Gastrocnemius medialis (tissue), 4 donors: ENCODE data around the gene TANC1.

Experiments
- POLR2A ChIP-seq, 2 donors: fragments of 450-650 bp; IDR thresholded peaks; one replicate each; pipeline ENCODE4 v1.6.1; 2017; ENCODE audit warnings: antibody characterized with exemption in 2 of 2, mild to moderate bottlenecking in 2 of 2, moderate library complexity in 2 of 2
- TF ChIP-seq, protein P1 (sequence below), 5 experiments: fragments of 450-650 bp in 3 of 5; fragments of 200-600 bp in 2 of 5; sonication (generic) in 2 of 5; IDR thresholded peaks in 4 of 5; conservative IDR thresholded peaks in 1 of 5; 1 replicate in 4 of 5; 2 replicates in 1 of 5; pipeline ENCODE4 v1.5.1; 2016 to 2019; ENCODE audit warnings: antibody characterized with exemption in 5 of 5, mild to moderate bottlenecking in 3 of 5, moderate library complexity in 3 of 5

DNA sequence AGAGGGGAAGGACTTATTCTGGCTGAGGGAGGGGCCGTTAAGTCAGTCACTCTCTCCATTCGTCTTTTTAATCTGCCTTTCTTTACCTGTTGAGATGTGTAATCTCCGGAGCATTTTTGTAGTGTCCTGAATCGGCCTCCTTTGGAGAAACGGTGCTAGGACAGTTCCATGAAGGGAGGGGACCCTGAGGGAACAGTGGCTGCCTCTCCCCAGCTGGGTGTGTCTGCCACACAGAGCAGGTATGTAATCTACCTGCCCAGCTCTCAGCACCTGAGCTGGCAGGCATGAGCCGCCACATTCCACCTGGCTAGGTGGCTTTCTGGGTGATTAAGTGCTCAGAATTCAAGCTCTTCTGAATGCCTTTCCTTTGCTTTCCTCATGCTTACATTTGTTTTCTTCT is 186.9 kb downstream of the TANC1 start:
- TF ChIP-seq, protein P1, sequence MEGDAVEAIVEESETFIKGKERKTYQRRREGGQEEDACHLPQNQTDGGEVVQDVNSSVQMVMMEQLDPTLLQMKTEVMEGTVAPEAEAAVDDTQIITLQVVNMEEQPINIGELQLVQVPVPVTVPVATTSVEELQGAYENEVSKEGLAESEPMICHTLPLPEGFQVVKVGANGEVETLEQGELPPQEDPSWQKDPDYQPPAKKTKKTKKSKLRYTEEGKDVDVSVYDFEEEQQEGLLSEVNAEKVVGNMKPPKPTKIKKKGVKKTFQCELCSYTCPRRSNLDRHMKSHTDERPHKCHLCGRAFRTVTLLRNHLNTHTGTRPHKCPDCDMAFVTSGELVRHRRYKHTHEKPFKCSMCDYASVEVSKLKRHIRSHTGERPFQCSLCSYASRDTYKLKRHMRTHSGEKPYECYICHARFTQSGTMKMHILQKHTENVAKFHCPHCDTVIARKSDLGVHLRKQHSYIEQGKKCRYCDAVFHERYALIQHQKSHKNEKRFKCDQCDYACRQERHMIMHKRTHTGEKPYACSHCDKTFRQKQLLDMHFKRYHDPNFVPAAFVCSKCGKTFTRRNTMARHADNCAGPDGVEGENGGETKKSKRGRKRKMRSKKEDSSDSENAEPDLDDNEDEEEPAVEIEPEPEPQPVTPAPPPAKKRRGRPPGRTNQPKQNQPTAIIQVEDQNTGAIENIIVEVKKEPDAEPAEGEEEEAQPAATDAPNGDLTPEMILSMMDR (IDR thresholded peaks at IDR 0.05 in 4 of 5, conservative IDR thresholded peaks at IDR 0.05 in 1 of 5): no peak
- no peak for TF ChIP-seq POLR2A (IDR thresholded peaks at IDR 0.05)
